Erythroblast (primary cell): ENCODE results near the gene GTF2F1.

Experiments used
- GATA1 ChIP-seq: IDR thresholded peaks from 2 replicates; pipeline ENCODE4 v1.6.1; 2011; ENCODE audit warnings: low read depth, mild to moderate bottlenecking, control low read depth, low read length, moderate library complexity
- POLR2A ChIP-seq: IDR thresholded peaks from 2 replicates; pipeline ENCODE4 v1.6.1; 2011; ENCODE audit warnings: mild to moderate bottlenecking, low read length

GRCh38 chr19:6334490-6335285 is 58.3 kb downstream of the GTF2F1 start:
- TF ChIP-seq POLR2A (no peak), GATA1 (no peak)
